H1 (cell line): Measurements from ENCODE around the gene LYZL4. TPM values are rescaled to one million over a fixed set of nuclear protein-coding genes. Genes with fewer than 3 reads are reported as not detected.

Experiments
- CTCF ChIA-PET: fragments of 300-600 bp; sonication (Branson Sonifier 250); formaldehyde crosslinking; loops from one replicate; lab custom pipeline; 2021; ENCODE audit not compliant: partially characterized antibody; lab: Charles Lee
- POLR2A ChIA-PET: fragments of 300-600 bp; sonication (Branson Sonifier 250); formaldehyde crosslinking; loops from one replicate; lab custom pipeline; 2021; ENCODE audit warnings: inconsistent platforms; ENCODE audit not compliant: partially characterized antibody; lab: Charles Lee
- DNase-seq, 2 experiments: peaks; one replicate each; pipeline versions ENCODE4 v3.0.0 to v3.0.0-alpha.2; 2010 to 2022; ENCODE audit warnings: low spot score in 2 of 2, low read depth in 1 of 2, mixed read lengths in 1 of 2
- FAIRE-seq: peaks from 2 replicates; lab custom pipeline; 2011; peaks lifted over from hg19 to GRCh38; lab: Jason Lieb, UNC
- H2AFZ ChIP-seq: 2 replicates; pipeline ENCODE4 v1.8.1; 2012; ENCODE audit warnings: low read length, inconsistent platforms
- H2AK5ac ChIP-seq: 2 replicates; pipeline ENCODE4 v1.6.1; 2013; ENCODE audit warnings: low read depth, low read length
- H2BK120ac ChIP-seq: replicated peaks from 2 replicates; pipeline ENCODE3; 2013; ENCODE audit warnings: low read depth, low read length, inconsistent platforms
- H2BK12ac ChIP-seq: 2 replicates; pipeline ENCODE4 v1.6.1; 2013; ENCODE audit warnings: low read depth, low read length
- H2BK15ac ChIP-seq: 2 replicates; pipeline ENCODE4 v1.6.1; 2013; ENCODE audit warnings: low read length
- H2BK20ac ChIP-seq: 2 replicates; pipeline ENCODE4 v1.6.1; 2013; ENCODE audit warnings: low read length
- H2BK5ac ChIP-seq: 2 replicates; pipeline ENCODE4 v1.6.1; 2013; ENCODE audit warnings: low read depth, low read length
- H3K14ac ChIP-seq: 2 replicates; pipeline ENCODE4 v1.6.1; 2013; ENCODE audit warnings: inconsistent platforms; ENCODE audit not compliant: insufficient read length
- H3K18ac ChIP-seq: 2 replicates; pipeline ENCODE4 v1.6.1; 2013; ENCODE audit warnings: low read length; ENCODE audit errors: extremely low read depth
- H3K23ac ChIP-seq: 2 replicates; pipeline ENCODE4 v1.6.1; 2013; ENCODE audit warnings: inconsistent platforms; ENCODE audit not compliant: insufficient read length
- H3K23me2 ChIP-seq: 2 replicates; pipeline ENCODE4 v1.6.1; 2013; ENCODE audit warnings: low read depth, low read length
- H3K27ac ChIP-seq: 2 replicates; pipeline ENCODE4 v1.6.1; 2011; ENCODE audit warnings: low read depth, low read length, inconsistent platforms
- H3K27me3 ChIP-seq, 4 experiments: replicated peaks in 1 of 4; 1 replicate in 1 of 4; 2 replicates in 3 of 4; pipeline versions ENCODE4 v1.6.1 to v1.8.1; 2011 to 2013; ENCODE audit warnings: low read length in 3 of 4, mild to moderate bottlenecking in 3 of 4, inconsistent platforms in 2 of 4, mixed read lengths in 2 of 4, moderate library complexity in 1 of 4; ENCODE audit not compliant: control insufficient read depth in 3 of 4, insufficient read depth in 3 of 4; ENCODE audit errors: extremely low read depth in 1 of 4
- H3K36me3 ChIP-seq, 4 experiments: 2 replicates each; pipeline versions ENCODE4 v1.6.1 to v1.8.1; 2011 to 2013; ENCODE audit warnings: mild to moderate bottlenecking in 4 of 4, low read length in 3 of 4, moderate library complexity in 2 of 4, control low read depth in 1 of 4, inconsistent platforms in 1 of 4; ENCODE audit not compliant: insufficient read depth in 4 of 4, control insufficient read depth in 2 of 4
- H3K4ac ChIP-seq: replicated peaks from 2 replicates; pipeline ENCODE3; 2013; ENCODE audit warnings: low read length, low read depth, mixed read lengths, inconsistent platforms; ENCODE audit not compliant: insufficient read length
- H3K4me1 ChIP-seq, 4 experiments: replicated peaks in 1 of 4; 1 replicate in 1 of 4; 2 replicates in 3 of 4; pipeline versions ENCODE4 v1.6.1 to v1.8.1; 2011 to 2013; ENCODE audit warnings: low read length in 3 of 4, inconsistent platforms in 2 of 4, mixed read lengths in 1 of 4; ENCODE audit not compliant: insufficient read depth in 4 of 4, control insufficient read depth in 3 of 4
- H3K4me2 ChIP-seq, 2 experiments: 2 replicates each; pipeline versions ENCODE4 v1.6.1 to v1.8.1; 2011 to 2013; ENCODE audit warnings: low read depth in 2 of 2, low read length in 2 of 2, control low read depth in 1 of 2, inconsistent platforms in 1 of 2, mild to moderate bottlenecking in 1 of 2; ENCODE audit not compliant: insufficient read depth in 1 of 2
- H3K4me3 ChIP-seq, 4 experiments: fragments of 200-600, 300-600 bp in 1 of 4; sonication (generic), shearing (Covaris generic), sonication (Bioruptor Twin) in 1 of 4; 2 replicates each; pipeline versions ENCODE4 v1.5.1 to v1.8.1; 2011 to 2016; ENCODE audit warnings: low read length in 4 of 4, low read depth in 3 of 4, control low read depth in 2 of 4, inconsistent platforms in 2 of 4, mild to moderate bottlenecking in 2 of 4, mixed read lengths in 1 of 4, moderate library complexity in 1 of 4; ENCODE audit not compliant: insufficient read depth in 2 of 4; ENCODE audit errors: extremely low read depth in 1 of 4
- H3K56ac ChIP-seq: replicated peaks from 2 replicates; pipeline ENCODE3; 2013; ENCODE audit warnings: low read depth, mild to moderate bottlenecking, mixed read lengths, low read length, inconsistent platforms; ENCODE audit not compliant: insufficient read length
- H3K79me1 ChIP-seq: 2 replicates; pipeline ENCODE4 v1.6.1; 2013; ENCODE audit warnings: low read depth, low read length, control low read depth
- H3K79me2 ChIP-seq, 2 experiments: 2 replicates each; pipeline versions ENCODE4 v1.6.1 to v1.8.1; 2012 to 2013; ENCODE audit warnings: low read length in 2 of 2, mild to moderate bottlenecking in 2 of 2, inconsistent platforms in 1 of 2; ENCODE audit not compliant: insufficient read depth in 2 of 2, control insufficient read depth in 1 of 2
- H3K9ac ChIP-seq, 4 experiments: replicated peaks in 1 of 4; 1 replicate in 1 of 4; 2 replicates in 3 of 4; pipeline versions ENCODE4 v1.6.1 to v1.8.1; 2011 to 2013; ENCODE audit warnings: low read depth in 3 of 4, low read length in 3 of 4, control low read depth in 2 of 4, mild to moderate bottlenecking in 2 of 4, moderate library complexity in 2 of 4, inconsistent platforms in 1 of 4; ENCODE audit errors: extremely low read depth in 1 of 4
- H3K9me3 ChIP-seq, 2 experiments: 2 replicates each; pipeline versions ENCODE4 v1.6.1 to v1.8.1; 2012 to 2013; ENCODE audit warnings: mild to moderate bottlenecking in 2 of 2, moderate library complexity in 2 of 2, control low read depth in 1 of 2, inconsistent platforms in 1 of 2, low read depth in 1 of 2, low read length in 1 of 2, mixed read lengths in 1 of 2; ENCODE audit not compliant: insufficient read depth in 2 of 2
- H4K20me1 ChIP-seq, 2 experiments: replicated peaks in 1 of 2; 2 replicates each; pipeline versions ENCODE3 to v1.8.1; 2011 to 2013; ENCODE audit warnings: inconsistent platforms in 2 of 2, low read length in 2 of 2, mild to moderate bottlenecking in 1 of 2; ENCODE audit not compliant: insufficient read depth in 2 of 2, control insufficient read depth in 1 of 2
- H4K5ac ChIP-seq: 2 replicates; pipeline ENCODE4 v1.6.1; 2013; ENCODE audit warnings: low read length, low read depth, mixed read lengths, inconsistent platforms; ENCODE audit not compliant: insufficient read length
- H4K8ac ChIP-seq: 2 replicates; pipeline ENCODE4 v1.8.0; 2013; ENCODE audit warnings: mild to moderate bottlenecking, moderate library complexity, low read length, inconsistent platforms; ENCODE audit not compliant: insufficient read depth; ENCODE audit errors: extremely low read depth
- H4K91ac ChIP-seq: replicated peaks from 2 replicates; pipeline ENCODE3; 2013; ENCODE audit warnings: low read length, mixed read lengths, inconsistent platforms; ENCODE audit not compliant: insufficient read length
- E2F6 ChIP-seq: IDR thresholded peaks from 2 replicates; pipeline ENCODE4 v1.6.1; 2012; ENCODE audit warnings: inconsistent platforms
- RFX5 ChIP-seq: IDR thresholded peaks from 2 replicates; pipeline ENCODE4 v1.6.1; 2011; ENCODE audit warnings: low read depth, low read length, improper control_type of control experiment, borderline replicate concordance
- SUZ12 ChIP-seq: fragments of 200-600 bp; sonication (generic); IDR thresholded peaks from 2 replicates; pipeline ENCODE4 v1.6.1; 2012; ENCODE audit warnings: mild to moderate bottlenecking, inconsistent platforms, low read length, moderate library complexity, mixed read lengths
- TEAD4 ChIP-seq: IDR thresholded peaks from 2 replicates; pipeline ENCODE4 v1.6.1; 2012; ENCODE audit warnings: low read depth, low read length, inconsistent platforms, mixed read lengths
- YY1 ChIP-seq: IDR thresholded peaks from 2 replicates; pipeline ENCODE4 v1.6.1; 2011; ENCODE audit warnings: low read depth, mild to moderate bottlenecking, low read length
- WGBS, 2 experiments: shearing (Covaris generic) in 1 of 2; methylation state at CpG; one replicate each; pipeline versions ENCODE4 v1.1.6 to v1.1.7; 2013 to 2015; ENCODE audit warnings: low lambda C conversion rate in 2 of 2, mixed read lengths in 2 of 2, inconsistent platforms in 1 of 2, low coverage in 1 of 2, missing lambda C conversion rate in 1 of 2; ENCODE audit not compliant: insufficient replicate concordance in 2 of 2, insufficient coverage in 1 of 2, insufficient read length in 1 of 2; ENCODE audit errors: extremely low coverage in 1 of 2, missing lambda C conversion rate in 1 of 2; 5-methylcytosine and 5-hydroxymethylcytosine counted together
- polyA plus RNA-seq, 7 experiments: library from polyadenylated mRNA; depleted of rRNA in 3 of 7; stranded (reverse) in 5 of 7; unstranded in 2 of 7; fragments of >200 nt in 5 of 7; fragments of 200-250 nt in 2 of 7; gene quantifications; 1 replicate in 5 of 7; 2 replicates in 1 of 7; 4 replicates in 1 of 7; pipeline versions ENCODE4 v1.2.1 to v1.2.3, GENCODE V29; 2011 to 2013; ENCODE audit warnings: missing spikeins in 2 of 7, mixed read lengths in 2 of 7
- total RNA-seq: library from RNA; stranded (reverse); fragmentation: NEBNext Ultra II Directional; extraction: Animal tissue kit (Norgen Biotek cat#: 25700); gene quantifications from 2 replicates; pipeline ENCODE4 v1.2.1, GENCODE V29; 2021

Gene LYZL4
- total and polyA plus RNA-seq, 2 of the 8 experiments (the other 6 are each of a cell fraction or from before 2014, with no cell fraction given) = not detected

- H2BK20ac ChIP-seq = no peak overlapping the region
- H3K4me3 ChIP-seq = no peak overlapping the region
- peaks cover 2 to 6% (median 4%) of the 10 kb centered on the region in 4 experiments; a peak in 6 of 7 replicates for H3K4me1 ChIP-seq
- H2BK5ac ChIP-seq = no peak overlapping the region
- H3K23me2 ChIP-seq = no peaks in the 10 kb centered on the region
- peak; percentile 51; the same call in 1 of the 2 replicates for TF ChIP-seq TEAD4
- TF ChIP-seq RFX5 = no peak
- no peak for TF ChIP-seq SUZ12
- TF ChIP-seq E2F6 = no peak
- TF ChIP-seq YY1 = no peak
- H3K27me3 ChIP-seq = no peaks in the 10 kb centered on the region
- no peak for DNase-seq
- H3K4ac ChIP-seq = no peak overlapping the region
- H2BK12ac ChIP-seq = no peak overlapping the region
- CTCF ChIA-PET = interaction anchor here (1.2 to 1.6 kb wide), 4 partner anchors 13 to 121 kb away, joined by 3 to 5 read pairs (median 4); no protein-coding TSS in a partner anchor
- H3K27ac ChIP-seq = no peak overlapping the region
- H3K9ac ChIP-seq = no peak overlapping the region
- H3K4me2 ChIP-seq = no peak overlapping the region
- no peak overlapping the region for H4K8ac ChIP-seq
- H3K79me2 ChIP-seq = no peaks in the 10 kb centered on the region
- H2BK120ac ChIP-seq = no peak overlapping the region
- H3K79me1 ChIP-seq = no peaks in the 10 kb centered on the region
- H2BK15ac ChIP-seq = no peak overlapping the region
- 0 out of 8 replicates have a peak, but pooled peaks cover 0 to 3% (median 0%) of the 10 kb centered on the region in 4 experiments for H3K36me3 ChIP-seq
- POLR2A ChIA-PET = no interaction called here
- no peak overlapping the region for H3K14ac ChIP-seq
- H3K56ac ChIP-seq = no peak overlapping the region
- H2AK5ac ChIP-seq = no peak overlapping the region
- H3K18ac ChIP-seq = no peak overlapping the region
- H4K91ac ChIP-seq = no peak overlapping the region
- no peak for FAIRE-seq
- no peak overlapping the region for H2AFZ ChIP-seq
- peaks cover 6 to 17% of the 10 kb centered on the region in 2 experiments; a peak in 3 of 4 replicates for H3K9me3 ChIP-seq
- H4K20me1 ChIP-seq = no peaks in the 10 kb centered on the region
- H4K5ac ChIP-seq = no peak overlapping the region
- 92% methylated on average over 4 of the region's 4 CpGs; no CpG with 5 or more reads in 1 of the 2 experiments for WGBS, 2 experiments
- H3K23ac ChIP-seq = no peak overlapping the region
These were observed 42.5 kb downstream of the LYZL4 start for GRCh38 chr3:42367903-42368302.
